Measurements from ENCODE around the gene SLC17A7. TPM values are rescaled to one million over a fixed set of nuclear protein-coding genes. Genes with fewer than 3 reads are reported as not detected.

Gene SLC17A7
- total and polyA plus RNA-seq, 9 of the 15 experiments (the other 6 are each of a cell fraction or from before 2014, with no cell fraction given): 1.1 to 15.7 (median 2.4) TPM

DNA sequence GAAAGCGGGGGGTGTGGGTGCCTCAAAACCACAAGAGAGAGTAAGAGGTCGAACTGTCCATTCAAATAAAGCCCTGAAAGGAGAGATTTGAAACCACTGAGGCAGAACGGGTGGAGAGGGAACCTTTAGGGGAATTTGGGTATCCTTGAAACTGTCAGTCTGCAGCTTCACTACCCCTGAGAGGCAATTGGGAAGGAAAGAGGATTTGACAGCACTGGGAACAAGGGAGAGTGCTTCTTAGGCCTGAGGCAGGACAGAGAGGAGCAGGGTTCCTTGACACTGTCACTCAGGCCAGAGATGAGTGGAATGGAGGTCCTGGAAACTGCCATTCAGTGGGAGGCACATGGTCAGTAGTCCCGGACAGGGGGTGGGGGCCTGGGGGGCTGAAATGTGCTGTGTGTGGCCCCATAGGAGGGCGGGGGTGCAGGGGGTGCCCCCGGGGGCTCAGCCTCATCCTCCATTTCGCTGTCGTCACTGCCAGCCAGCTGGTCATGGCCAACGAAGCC lies 11.1 kb downstream of the SLC17A7 start (continued):
- peak; percentile 34; the same call in 1 of the 2 replicates for TF ChIP-seq ZFX (CRISPR knock-in tag; IDR thresholded peaks at IDR 0.05)
- no peak for TF ChIP-seq DDX20 (tag; IDR thresholded peaks at IDR 0.05; ENCODE audit: low read depth)
- TF ChIP-seq, protein P1, sequence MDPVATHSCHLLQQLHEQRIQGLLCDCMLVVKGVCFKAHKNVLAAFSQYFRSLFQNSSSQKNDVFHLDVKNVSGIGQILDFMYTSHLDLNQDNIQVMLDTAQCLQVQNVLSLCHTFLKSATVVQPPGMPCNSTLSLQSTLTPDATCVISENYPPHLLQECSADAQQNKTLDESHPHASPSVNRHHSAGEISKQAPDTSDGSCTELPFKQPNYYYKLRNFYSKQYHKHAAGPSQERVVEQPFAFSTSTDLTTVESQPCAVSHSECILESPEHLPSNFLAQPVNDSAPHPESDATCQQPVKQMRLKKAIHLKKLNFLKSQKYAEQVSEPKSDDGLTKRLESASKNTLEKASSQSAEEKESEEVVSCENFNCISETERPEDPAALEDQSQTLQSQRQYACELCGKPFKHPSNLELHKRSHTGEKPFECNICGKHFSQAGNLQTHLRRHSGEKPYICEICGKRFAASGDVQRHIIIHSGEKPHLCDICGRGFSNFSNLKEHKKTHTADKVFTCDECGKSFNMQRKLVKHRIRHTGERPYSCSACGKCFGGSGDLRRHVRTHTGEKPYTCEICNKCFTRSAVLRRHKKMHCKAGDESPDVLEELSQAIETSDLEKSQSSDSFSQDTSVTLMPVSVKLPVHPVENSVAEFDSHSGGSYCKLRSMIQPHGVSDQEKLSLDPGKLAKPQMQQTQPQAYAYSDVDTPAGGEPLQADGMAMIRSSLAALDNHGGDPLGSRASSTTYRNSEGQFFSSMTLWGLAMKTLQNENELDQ (CRISPR knock-in tag; IDR thresholded peaks at IDR 0.05; ENCODE audit: borderline replicate concordance): 0 out of 2 replicates have a peak, but pooled peaks have one; percentile 21
- TF ChIP-seq MYC (IDR thresholded peaks at IDR 0.05; ENCODE audit: low read depth, low read length): peak; percentile 64
- no peak for TF ChIP-seq MYC (CRISPR knock-in tag; IDR thresholded peaks at IDR 0.05; ENCODE audit: borderline replicate concordance, low read depth)
- TF ChIP-seq, protein P2, sequence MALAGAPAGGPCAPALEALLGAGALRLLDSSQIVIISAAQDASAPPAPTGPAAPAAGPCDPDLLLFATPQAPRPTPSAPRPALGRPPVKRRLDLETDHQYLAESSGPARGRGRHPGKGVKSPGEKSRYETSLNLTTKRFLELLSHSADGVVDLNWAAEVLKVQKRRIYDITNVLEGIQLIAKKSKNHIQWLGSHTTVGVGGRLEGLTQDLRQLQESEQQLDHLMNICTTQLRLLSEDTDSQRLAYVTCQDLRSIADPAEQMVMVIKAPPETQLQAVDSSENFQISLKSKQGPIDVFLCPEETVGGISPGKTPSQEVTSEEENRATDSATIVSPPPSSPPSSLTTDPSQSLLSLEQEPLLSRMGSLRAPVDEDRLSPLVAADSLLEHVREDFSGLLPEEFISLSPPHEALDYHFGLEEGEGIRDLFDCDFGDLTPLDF (CRISPR knock-in tag; IDR thresholded peaks at IDR 0.05): 0 out of 2 replicates have a peak, but pooled peaks have one; percentile 20
- TF ChIP-seq MIER1 (IDR thresholded peaks at IDR 0.05; ENCODE audit: low read depth): peak; percentile 100
- TF ChIP-seq, protein P3, sequence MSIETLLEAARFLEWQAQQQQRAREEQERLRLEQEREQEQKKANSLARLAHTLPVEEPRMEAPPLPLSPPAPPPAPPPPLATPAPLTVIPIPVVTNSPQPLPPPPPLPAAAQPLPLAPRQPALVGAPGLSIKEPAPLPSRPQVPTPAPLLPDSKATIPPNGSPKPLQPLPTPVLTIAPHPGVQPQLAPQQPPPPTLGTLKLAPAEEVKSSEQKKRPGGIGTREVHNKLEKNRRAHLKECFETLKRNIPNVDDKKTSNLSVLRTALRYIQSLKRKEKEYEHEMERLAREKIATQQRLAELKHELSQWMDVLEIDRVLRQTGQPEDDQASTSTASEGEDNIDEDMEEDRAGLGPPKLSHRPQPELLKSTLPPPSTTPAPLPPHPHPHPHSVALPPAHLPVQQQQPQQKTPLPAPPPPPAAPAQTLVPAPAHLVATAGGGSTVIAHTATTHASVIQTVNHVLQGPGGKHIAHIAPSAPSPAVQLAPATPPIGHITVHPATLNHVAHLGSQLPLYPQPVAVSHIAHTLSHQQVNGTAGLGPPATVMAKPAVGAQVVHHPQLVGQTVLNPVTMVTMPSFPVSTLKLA (conservative IDR thresholded peaks at IDR 0.05): 0 out of 4 replicates have a peak, but pooled peaks of 1 of the 2 experiments have one; percentile 39
- TF ChIP-seq BCOR (IDR thresholded peaks at IDR 0.05): peak; percentile 65; the same call in 1 of the 2 replicates
- peak; percentile 84 for TF ChIP-seq RBM25 (IDR thresholded peaks at IDR 0.05; ENCODE audit: low read depth, low read length, severe bottlenecking)
- TF ChIP-seq ZSCAN29 (IDR thresholded peaks at IDR 0.05): peak; percentile 91
- TF ChIP-seq, protein P4, sequence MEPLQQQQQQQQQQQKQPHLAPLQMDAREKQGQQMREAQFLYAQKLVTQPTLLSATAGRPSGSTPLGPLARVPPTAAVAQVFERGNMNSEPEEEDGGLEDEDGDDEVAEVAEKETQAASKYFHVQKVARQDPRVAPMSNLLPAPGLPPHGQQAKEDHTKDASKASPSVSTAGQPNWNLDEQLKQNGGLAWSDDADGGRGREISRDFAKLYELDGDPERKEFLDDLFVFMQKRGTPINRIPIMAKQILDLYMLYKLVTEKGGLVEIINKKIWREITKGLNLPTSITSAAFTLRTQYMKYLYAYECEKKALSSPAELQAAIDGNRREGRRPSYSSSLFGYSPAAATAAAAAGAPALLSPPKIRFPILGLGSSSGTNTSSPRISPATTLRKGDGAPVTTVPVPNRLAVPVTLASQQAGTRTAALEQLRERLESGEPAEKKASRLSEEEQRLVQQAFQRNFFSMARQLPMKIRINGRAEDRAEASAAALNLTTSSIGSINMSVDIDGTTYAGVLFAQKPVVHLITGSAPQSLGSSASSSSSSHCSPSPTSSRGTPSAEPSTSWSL (CRISPR knock-in tag; IDR thresholded peaks at IDR 0.05; ENCODE audit: borderline replicate concordance): no peak
- TF ChIP-seq KDM1A (IDR thresholded peaks at IDR 0.05): peak; percentile 55 to 69; a peak in 3 of 4 replicates
- TF ChIP-seq, protein P5, sequence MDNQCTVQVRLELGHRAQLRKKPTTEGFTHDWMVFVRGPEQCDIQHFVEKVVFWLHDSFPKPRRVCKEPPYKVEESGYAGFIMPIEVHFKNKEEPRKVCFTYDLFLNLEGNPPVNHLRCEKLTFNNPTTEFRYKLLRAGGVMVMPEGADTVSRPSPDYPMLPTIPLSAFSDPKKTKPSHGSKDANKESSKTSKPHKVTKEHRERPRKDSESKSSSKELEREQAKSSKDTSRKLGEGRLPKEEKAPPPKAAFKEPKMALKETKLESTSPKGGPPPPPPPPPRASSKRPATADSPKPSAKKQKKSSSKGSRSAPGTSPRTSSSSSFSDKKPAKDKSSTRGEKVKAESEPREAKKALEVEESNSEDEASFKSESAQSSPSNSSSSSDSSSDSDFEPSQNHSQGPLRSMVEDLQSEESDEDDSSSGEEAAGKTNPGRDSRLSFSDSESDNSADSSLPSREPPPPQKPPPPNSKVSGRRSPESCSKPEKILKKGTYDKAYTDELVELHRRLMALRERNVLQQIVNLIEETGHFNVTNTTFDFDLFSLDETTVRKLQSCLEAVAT (IDR thresholded peaks at IDR 0.05): peak in 1 of 2 experiments; percentile 97; a peak in 2 of 4 replicates
- TF ChIP-seq ESRRA (IDR thresholded peaks at IDR 0.05; ENCODE audit: borderline replicate concordance, low read depth): peak; percentile 15; the same call in 1 of the 2 replicates
- TF ChIP-seq, protein P6, sequence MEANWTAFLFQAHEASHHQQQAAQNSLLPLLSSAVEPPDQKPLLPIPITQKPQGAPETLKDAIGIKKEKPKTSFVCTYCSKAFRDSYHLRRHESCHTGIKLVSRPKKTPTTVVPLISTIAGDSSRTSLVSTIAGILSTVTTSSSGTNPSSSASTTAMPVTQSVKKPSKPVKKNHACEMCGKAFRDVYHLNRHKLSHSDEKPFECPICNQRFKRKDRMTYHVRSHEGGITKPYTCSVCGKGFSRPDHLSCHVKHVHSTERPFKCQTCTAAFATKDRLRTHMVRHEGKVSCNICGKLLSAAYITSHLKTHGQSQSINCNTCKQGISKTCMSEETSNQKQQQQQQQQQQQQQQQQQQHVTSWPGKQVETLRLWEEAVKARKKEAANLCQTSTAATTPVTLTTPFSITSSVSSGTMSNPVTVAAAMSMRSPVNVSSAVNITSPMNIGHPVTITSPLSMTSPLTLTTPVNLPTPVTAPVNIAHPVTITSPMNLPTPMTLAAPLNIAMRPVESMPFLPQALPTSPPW (CRISPR knock-in tag; IDR thresholded peaks at IDR 0.05): peak; percentile 32; the same call in 1 of the 2 replicates
